GM12874 (cell line): ENCODE results near the gene RLN1.

ENCODE experiments used
- TF ChIP-seq, protein P1 (sequence below): IDR thresholded peaks from 2 replicates; pipeline ENCODE4 v1.5.1; 2011; ENCODE audit warnings: low read depth, mild to moderate bottlenecking, control low read depth, low read length, moderate library complexity; ENCODE audit not compliant: insufficient read depth

The RLN1 gene

GRCh38 chr9:5375091-5375490, 35.4 kb upstream of the RLN1 start:
- TF ChIP-seq, protein P1, sequence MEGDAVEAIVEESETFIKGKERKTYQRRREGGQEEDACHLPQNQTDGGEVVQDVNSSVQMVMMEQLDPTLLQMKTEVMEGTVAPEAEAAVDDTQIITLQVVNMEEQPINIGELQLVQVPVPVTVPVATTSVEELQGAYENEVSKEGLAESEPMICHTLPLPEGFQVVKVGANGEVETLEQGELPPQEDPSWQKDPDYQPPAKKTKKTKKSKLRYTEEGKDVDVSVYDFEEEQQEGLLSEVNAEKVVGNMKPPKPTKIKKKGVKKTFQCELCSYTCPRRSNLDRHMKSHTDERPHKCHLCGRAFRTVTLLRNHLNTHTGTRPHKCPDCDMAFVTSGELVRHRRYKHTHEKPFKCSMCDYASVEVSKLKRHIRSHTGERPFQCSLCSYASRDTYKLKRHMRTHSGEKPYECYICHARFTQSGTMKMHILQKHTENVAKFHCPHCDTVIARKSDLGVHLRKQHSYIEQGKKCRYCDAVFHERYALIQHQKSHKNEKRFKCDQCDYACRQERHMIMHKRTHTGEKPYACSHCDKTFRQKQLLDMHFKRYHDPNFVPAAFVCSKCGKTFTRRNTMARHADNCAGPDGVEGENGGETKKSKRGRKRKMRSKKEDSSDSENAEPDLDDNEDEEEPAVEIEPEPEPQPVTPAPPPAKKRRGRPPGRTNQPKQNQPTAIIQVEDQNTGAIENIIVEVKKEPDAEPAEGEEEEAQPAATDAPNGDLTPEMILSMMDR = no peak

GRCh38 chr9:5364294-5365024, 24.8 kb upstream of the RLN1 start:
- TF ChIP-seq, protein P1 = no peak

DNA sequence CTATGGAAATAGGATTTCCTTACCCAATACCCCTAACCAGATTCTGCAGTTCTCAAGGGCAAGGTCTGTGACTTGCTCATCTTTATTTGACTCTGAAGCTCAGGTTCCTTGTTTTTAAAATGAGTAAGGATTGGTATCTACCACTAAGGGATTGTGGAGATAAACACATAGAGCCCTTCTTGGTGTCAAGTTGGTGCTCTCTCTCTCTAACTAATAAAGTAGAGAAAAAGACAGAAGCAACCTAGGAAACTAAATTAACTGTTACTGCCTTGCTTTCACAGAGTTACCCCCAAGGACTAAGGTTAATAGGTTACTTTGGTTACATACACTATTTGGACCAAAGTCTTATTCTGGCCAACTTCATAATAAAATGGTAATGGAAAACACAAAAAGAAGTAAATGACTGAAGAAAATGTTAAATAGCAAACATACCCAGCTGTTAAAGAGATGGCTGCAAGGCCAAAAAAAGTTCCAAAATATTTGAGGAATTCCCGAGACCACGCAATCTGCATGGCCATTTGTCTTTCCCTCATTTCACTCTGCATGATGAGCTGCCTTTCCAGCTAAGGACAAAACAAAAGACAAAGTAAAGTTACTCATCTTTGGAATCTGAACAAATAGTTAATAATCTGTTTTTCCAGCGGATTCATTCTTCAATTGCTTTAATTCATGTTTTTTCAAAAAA, 21.8 kb upstream of the RLN1 start:
- TF ChIP-seq, protein P1 = no peak

- TF ChIP-seq, protein P1 = no peak
These were observed 20.7 kb upstream of the RLN1 start for GRCh38 chr9:5360341-5360740.

DNA sequence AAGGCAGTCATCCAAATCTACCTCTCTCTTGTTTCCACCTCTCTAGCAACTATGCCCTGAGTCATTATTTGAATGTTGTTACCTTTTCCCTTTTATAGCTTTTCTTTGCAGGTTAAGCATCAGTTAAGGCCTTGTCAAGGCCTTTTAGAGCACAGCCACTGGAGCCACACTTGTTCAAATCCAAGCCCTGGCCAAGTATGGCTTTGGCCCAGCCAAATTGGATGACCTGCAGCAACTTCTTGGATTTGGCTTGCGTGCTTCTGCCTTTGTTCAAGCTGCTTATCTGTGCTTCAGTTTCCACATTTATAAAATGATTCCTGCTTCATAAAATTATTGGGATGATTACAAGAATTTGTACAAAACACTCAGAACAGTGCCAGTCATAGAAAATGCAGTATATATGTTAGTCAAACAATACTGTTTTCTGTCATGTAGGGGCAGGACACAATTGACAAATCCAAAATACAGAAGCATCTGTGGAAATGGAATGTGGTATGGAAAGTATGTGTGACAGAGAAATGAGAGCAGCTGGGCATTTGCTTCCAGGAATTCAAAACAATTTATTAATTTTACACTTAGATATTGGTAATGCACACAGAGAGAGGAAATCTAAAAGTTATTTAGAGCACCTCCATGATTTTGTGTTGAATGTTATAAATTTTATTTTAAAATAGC, 17.9 kb upstream of the RLN1 start:
- TF ChIP-seq, protein P1 = no peak

- TF ChIP-seq, protein P1 = no peak
These were observed 16.1 kb upstream of the RLN1 start for GRCh38 chr9:5355817-5356216.

- TF ChIP-seq, protein P1 = no peak
These were observed 15.6 kb upstream of the RLN1 start for GRCh38 chr9:5355226-5355625.
